Liver (tissue), 9 donors: ENCODE data around the gene ARHGAP28. TPM values are rescaled to one million over a fixed set of nuclear protein-coding genes. Genes with fewer than 3 reads are reported as not detected.
"Not testable (repeated sequence)": the region's sequence is repeated elsewhere in the genome, so short reads cannot be mapped to it uniquely, and the experiment has no call there.

Experiments
- DNase-seq: peaks from one replicate; pipeline ENCODE4 v3.0.0-alpha.2; 2017; ENCODE audit warnings: low spot score
- H3K27ac ChIP-seq, 2 donors: one replicate each; pipeline ENCODE4 v1.7.0; 2013; ENCODE audit warnings: inconsistent platforms in 2 of 2, low read length in 2 of 2, control low read depth in 1 of 2, low read depth in 1 of 2, mild to moderate bottlenecking in 1 of 2
- H3K27me3 ChIP-seq, 4 donors: one replicate each; pipeline versions ENCODE4 v1.6.1 to v1.7.0; 2013; ENCODE audit warnings: low read length in 3 of 4, inconsistent platforms in 1 of 4, mild to moderate bottlenecking in 1 of 4, moderate library complexity in 1 of 4; ENCODE audit not compliant: control insufficient read depth in 4 of 4, insufficient read depth in 4 of 4
- H3K36me3 ChIP-seq, 4 donors: one replicate each; pipeline versions ENCODE4 v1.6.1 to v1.7.0; 2013; ENCODE audit warnings: low read length in 3 of 4, mild to moderate bottlenecking in 3 of 4, low read depth in 1 of 4, moderate library complexity in 1 of 4; ENCODE audit not compliant: control insufficient read depth in 4 of 4, insufficient read depth in 3 of 4
- H3K4me1 ChIP-seq, 4 donors: one replicate each; pipeline versions ENCODE4 v1.6.1 to v1.7.0; 2013; ENCODE audit warnings: low read length in 3 of 4, mild to moderate bottlenecking in 3 of 4, moderate library complexity in 1 of 4; ENCODE audit not compliant: control insufficient read depth in 4 of 4, insufficient read depth in 4 of 4
- H3K4me3 ChIP-seq, 3 donors: one replicate each; pipeline versions ENCODE4 v1.6.1 to v1.7.0; 2013; ENCODE audit warnings: low read length in 3 of 3, control low read depth in 1 of 3, low read depth in 1 of 3, mild to moderate bottlenecking in 1 of 3
- H3K9ac ChIP-seq, 2 donors: one replicate each; pipeline ENCODE4 v1.7.0; 2013; ENCODE audit warnings: low read length in 2 of 2, mild to moderate bottlenecking in 2 of 2, moderate library complexity in 2 of 2, control low read depth in 1 of 2, low read depth in 1 of 2
- H3K9me3 ChIP-seq, 4 donors: one replicate each; pipeline versions ENCODE4 v1.6.1 to v1.7.0; 2013; ENCODE audit warnings: low read length in 3 of 4; ENCODE audit not compliant: control insufficient read depth in 4 of 4
- EGR1 ChIP-seq, 2 donors: IDR thresholded peaks; 2 replicates each; pipeline ENCODE4 v1.6.1; 2016 to 2018; ENCODE audit warnings: antibody characterized with exemption in 2 of 2, low read depth in 2 of 2
- FOXA1 ChIP-seq: IDR thresholded peaks from 2 replicates; pipeline ENCODE4 v1.6.1; 2016; ENCODE audit warnings: antibody characterized with exemption
- FOXA2 ChIP-seq: IDR thresholded peaks from 2 replicates; pipeline ENCODE4 v1.6.1; 2016; ENCODE audit warnings: antibody characterized with exemption
- GABPA ChIP-seq, 2 donors: IDR thresholded peaks in 1 of 2; conservative IDR thresholded peaks in 1 of 2; 2 replicates each; pipeline ENCODE4 v1.6.1; 2016; ENCODE audit warnings: antibody characterized with exemption in 2 of 2, mild to moderate bottlenecking in 1 of 2, moderate library complexity in 1 of 2
- HNF4G ChIP-seq: IDR thresholded peaks from 2 replicates; pipeline ENCODE4 v1.6.1; 2016; ENCODE audit warnings: antibody characterized with exemption
- JUND ChIP-seq, 2 donors: IDR thresholded peaks; 2 replicates each; pipeline ENCODE4 v1.6.1; 2016; ENCODE audit warnings: antibody characterized with exemption in 2 of 2
- NR2F2 ChIP-seq: IDR thresholded peaks from 2 replicates; pipeline ENCODE4 v1.6.1; 2016; ENCODE audit warnings: antibody characterized with exemption
- RAD21 ChIP-seq, 2 donors: IDR thresholded peaks; 2 replicates each; pipeline ENCODE4 v1.6.1; 2016; ENCODE audit warnings: antibody characterized with exemption in 2 of 2, mild to moderate bottlenecking in 2 of 2
- SP1 ChIP-seq: IDR thresholded peaks from 2 replicates; pipeline ENCODE4 v1.6.1; 2018; ENCODE audit warnings: antibody characterized with exemption, mild to moderate bottlenecking
- TAF1 ChIP-seq: conservative IDR thresholded peaks from 2 replicates; pipeline ENCODE4 v1.6.1; 2016; ENCODE audit warnings: antibody characterized with exemption, mild to moderate bottlenecking
- YY1 ChIP-seq: IDR thresholded peaks from 2 replicates; pipeline ENCODE4 v1.6.1; 2016; ENCODE audit warnings: antibody characterized with exemption, mild to moderate bottlenecking
- WGBS: extraction: QIAGEN DNeasy Blood & Tissue Kit; methylation state at CpG from one replicate; pipeline ENCODE4 v1.1.7; 2013; 5-methylcytosine and 5-hydroxymethylcytosine counted together
- polyA plus RNA-seq, 2 donors: library from polyadenylated mRNA; stranded (reverse) in 1 of 2; unstranded in 1 of 2; fragments of 200-250 nt in 1 of 2; fragments of >200 nt in 1 of 2; fragmentation: Nextera tagmentation in 1 of 2; extraction: Ambion mirVana in 1 of 2; gene quantifications; one replicate each; pipeline versions ENCODE4 v1.2.1 to v1.2.3, GENCODE V29; 2013 to 2015
- total RNA-seq, 2 donors: library from RNA; depleted of rRNA; stranded (reverse); fragments of >200 nt; gene quantifications; one replicate each; pipeline ENCODE4 v1.2.3, GENCODE V29; 2014
- TF ChIP-seq, protein P1 (sequence below): IDR thresholded peaks from 2 replicates; pipeline ENCODE4 v1.6.1; 2016; ENCODE audit warnings: antibody characterized with exemption
- TF ChIP-seq, protein P2 (sequence below): IDR thresholded peaks from 2 replicates; pipeline ENCODE4 v1.6.1; 2016; ENCODE audit warnings: antibody characterized with exemption, mild to moderate bottlenecking
- TF ChIP-seq, protein P3 (sequence below): IDR thresholded peaks from 2 replicates; pipeline ENCODE4 v1.6.1; 2016; ENCODE audit warnings: antibody characterized with exemption
- TF ChIP-seq, protein P4 (sequence below): fragments of 150-350 bp; IDR thresholded peaks from 2 replicates; pipeline ENCODE4 v1.5.1; 2017; ENCODE audit warnings: improper control_type of control experiment, low read depth, low read length; ENCODE audit not compliant: missing input control
- TF ChIP-seq, protein P5 (sequence below): IDR thresholded peaks from 2 replicates; pipeline ENCODE4 v1.6.1; 2016; ENCODE audit warnings: antibody characterized with exemption
- donor health status: healthy.
- donor health status: healthy.
- donor health status: healthy.
- donor health status: healthy.
- donor health status: healthy.

ARHGAP28 gene
- total and polyA plus RNA-seq, 4 donors, result 0.14 to 2.1 (median 0.69) TPM

DNA sequence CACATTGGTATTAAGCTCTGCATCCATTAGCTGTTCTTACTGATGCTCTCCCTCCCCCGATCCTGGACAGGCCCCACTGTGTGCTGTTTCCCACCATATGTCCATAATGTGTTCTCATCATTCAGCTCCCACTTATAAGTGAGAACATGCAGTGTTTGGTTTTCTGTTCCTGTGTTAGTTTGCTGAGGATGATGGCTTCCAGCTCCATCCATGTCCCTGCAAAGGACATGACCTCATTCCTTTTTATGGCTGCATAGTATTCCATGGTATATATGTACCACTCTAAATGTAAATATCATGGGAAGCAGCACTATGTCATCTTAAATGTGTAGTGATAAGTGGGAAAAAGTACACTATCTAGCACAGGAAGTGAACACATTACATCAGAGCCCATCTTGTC, 116.0 kb downstream of the ARHGAP28 start:
- H3K36me3 ChIP-seq, H3K27ac ChIP-seq, H3K4me1 ChIP-seq, DNase-seq, H3K4me3 ChIP-seq, H3K9me3 ChIP-seq, H3K9ac ChIP-seq, H3K27me3 ChIP-seq: not testable (repeated sequence)
- 83% methylated on average over 1 of the region's 1 CpG for WGBS

DNA sequence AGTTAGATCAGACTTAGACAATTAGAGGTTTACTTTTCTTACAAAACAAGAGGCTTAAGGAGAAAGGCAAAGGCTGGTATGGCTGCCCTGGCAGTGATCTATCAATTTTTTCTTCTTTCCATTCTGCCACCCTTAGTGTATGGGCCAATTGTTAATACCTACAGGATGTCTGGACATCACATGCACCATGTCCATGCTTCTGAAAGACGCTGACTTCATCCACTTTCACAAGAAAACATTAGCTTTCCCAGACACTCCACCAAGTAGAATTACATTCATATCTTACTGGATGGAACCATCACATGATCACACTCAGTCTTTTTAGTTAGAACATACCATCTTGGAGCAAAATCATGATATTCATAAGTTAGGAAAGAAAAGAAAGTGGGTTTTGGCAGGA, 120.9 kb downstream of the ARHGAP28 start:
- WGBS, result 85% methylated on average over 1 of the region's 1 CpG
- TF ChIP-seq FOXA2 (no peak), RAD21 (IDR thresholded peaks at IDR 0.05) (no peak), SP1 (no peak), EGR1 (IDR thresholded peaks at IDR 0.05; ENCODE audit: low read depth in 2 of 2) (no peak), JUND (IDR thresholded peaks at IDR 0.05) (no peak), HNF4G (no peak), TAF1 (no peak), FOXA1 (no peak), YY1 (no peak), GABPA (IDR thresholded peaks at IDR 0.05 in 1 of 2, conservative IDR thresholded peaks at IDR 0.05 in 1 of 2) (no peak), NR2F2 (no peak)
- TF ChIP-seq, protein P1, sequence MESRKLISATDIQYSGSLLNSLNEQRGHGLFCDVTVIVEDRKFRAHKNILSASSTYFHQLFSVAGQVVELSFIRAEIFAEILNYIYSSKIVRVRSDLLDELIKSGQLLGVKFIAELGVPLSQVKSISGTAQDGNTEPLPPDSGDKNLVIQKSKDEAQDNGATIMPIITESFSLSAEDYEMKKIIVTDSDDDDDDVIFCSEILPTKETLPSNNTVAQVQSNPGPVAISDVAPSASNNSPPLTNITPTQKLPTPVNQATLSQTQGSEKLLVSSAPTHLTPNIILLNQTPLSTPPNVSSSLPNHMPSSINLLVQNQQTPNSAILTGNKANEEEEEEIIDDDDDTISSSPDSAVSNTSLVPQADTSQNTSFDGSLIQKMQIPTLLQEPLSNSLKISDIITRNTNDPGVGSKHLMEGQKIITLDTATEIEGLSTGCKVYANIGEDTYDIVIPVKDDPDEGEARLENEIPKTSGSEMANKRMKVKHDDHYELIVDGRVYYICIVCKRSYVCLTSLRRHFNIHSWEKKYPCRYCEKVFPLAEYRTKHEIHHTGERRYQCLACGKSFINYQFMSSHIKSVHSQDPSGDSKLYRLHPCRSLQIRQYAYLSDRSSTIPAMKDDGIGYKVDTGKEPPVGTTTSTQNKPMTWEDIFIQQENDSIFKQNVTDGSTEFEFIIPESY, result no peak
- TF ChIP-seq, protein P2, sequence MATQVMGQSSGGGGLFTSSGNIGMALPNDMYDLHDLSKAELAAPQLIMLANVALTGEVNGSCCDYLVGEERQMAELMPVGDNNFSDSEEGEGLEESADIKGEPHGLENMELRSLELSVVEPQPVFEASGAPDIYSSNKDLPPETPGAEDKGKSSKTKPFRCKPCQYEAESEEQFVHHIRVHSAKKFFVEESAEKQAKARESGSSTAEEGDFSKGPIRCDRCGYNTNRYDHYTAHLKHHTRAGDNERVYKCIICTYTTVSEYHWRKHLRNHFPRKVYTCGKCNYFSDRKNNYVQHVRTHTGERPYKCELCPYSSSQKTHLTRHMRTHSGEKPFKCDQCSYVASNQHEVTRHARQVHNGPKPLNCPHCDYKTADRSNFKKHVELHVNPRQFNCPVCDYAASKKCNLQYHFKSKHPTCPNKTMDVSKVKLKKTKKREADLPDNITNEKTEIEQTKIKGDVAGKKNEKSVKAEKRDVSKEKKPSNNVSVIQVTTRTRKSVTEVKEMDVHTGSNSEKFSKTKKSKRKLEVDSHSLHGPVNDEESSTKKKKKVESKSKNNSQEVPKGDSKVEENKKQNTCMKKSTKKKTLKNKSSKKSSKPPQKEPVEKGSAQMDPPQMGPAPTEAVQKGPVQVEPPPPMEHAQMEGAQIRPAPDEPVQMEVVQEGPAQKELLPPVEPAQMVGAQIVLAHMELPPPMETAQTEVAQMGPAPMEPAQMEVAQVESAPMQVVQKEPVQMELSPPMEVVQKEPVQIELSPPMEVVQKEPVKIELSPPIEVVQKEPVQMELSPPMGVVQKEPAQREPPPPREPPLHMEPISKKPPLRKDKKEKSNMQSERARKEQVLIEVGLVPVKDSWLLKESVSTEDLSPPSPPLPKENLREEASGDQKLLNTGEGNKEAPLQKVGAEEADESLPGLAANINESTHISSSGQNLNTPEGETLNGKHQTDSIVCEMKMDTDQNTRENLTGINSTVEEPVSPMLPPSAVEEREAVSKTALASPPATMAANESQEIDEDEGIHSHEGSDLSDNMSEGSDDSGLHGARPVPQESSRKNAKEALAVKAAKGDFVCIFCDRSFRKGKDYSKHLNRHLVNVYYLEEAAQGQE, result no peak
- TF ChIP-seq, protein P3, sequence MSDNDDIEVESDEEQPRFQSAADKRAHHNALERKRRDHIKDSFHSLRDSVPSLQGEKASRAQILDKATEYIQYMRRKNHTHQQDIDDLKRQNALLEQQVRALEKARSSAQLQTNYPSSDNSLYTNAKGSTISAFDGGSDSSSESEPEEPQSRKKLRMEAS, result no peak
- TF ChIP-seq, protein P4, sequence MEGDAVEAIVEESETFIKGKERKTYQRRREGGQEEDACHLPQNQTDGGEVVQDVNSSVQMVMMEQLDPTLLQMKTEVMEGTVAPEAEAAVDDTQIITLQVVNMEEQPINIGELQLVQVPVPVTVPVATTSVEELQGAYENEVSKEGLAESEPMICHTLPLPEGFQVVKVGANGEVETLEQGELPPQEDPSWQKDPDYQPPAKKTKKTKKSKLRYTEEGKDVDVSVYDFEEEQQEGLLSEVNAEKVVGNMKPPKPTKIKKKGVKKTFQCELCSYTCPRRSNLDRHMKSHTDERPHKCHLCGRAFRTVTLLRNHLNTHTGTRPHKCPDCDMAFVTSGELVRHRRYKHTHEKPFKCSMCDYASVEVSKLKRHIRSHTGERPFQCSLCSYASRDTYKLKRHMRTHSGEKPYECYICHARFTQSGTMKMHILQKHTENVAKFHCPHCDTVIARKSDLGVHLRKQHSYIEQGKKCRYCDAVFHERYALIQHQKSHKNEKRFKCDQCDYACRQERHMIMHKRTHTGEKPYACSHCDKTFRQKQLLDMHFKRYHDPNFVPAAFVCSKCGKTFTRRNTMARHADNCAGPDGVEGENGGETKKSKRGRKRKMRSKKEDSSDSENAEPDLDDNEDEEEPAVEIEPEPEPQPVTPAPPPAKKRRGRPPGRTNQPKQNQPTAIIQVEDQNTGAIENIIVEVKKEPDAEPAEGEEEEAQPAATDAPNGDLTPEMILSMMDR, result no peak
- TF ChIP-seq, protein P5, sequence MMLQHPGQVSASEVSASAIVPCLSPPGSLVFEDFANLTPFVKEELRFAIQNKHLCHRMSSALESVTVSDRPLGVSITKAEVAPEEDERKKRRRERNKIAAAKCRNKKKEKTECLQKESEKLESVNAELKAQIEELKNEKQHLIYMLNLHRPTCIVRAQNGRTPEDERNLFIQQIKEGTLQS, result no peak
- DNase-seq, result no peak

More for the DNA sequence above, 120.9 kb downstream of the ARHGAP28 start:
- Histone ChIP-seq H3K4me3 (no peak overlapping the region), H3K27ac (no peak overlapping the region), H3K27me3 (no peaks in the 10 kb centered on the region), H3K9ac (no peak overlapping the region), H3K36me3 (no peaks in the 10 kb centered on the region), H3K4me1 (no peaks in the 10 kb centered on the region), H3K9me3 (peaks cover 0 to 2% (median under 1%) of the 10 kb centered on the region in 4 donors)
